ENCODE results near the gene NUCB1. TPM values are rescaled to one million over a fixed set of nuclear protein-coding genes. Genes with fewer than 3 reads are reported as not detected.

Gene NUCB1
- total and polyA plus RNA-seq, 9 of the 15 experiments (the other 6 are each of a cell fraction or from before 2014, with no cell fraction given) = 3.1 to 153 (median 71.7) TPM

DNA sequence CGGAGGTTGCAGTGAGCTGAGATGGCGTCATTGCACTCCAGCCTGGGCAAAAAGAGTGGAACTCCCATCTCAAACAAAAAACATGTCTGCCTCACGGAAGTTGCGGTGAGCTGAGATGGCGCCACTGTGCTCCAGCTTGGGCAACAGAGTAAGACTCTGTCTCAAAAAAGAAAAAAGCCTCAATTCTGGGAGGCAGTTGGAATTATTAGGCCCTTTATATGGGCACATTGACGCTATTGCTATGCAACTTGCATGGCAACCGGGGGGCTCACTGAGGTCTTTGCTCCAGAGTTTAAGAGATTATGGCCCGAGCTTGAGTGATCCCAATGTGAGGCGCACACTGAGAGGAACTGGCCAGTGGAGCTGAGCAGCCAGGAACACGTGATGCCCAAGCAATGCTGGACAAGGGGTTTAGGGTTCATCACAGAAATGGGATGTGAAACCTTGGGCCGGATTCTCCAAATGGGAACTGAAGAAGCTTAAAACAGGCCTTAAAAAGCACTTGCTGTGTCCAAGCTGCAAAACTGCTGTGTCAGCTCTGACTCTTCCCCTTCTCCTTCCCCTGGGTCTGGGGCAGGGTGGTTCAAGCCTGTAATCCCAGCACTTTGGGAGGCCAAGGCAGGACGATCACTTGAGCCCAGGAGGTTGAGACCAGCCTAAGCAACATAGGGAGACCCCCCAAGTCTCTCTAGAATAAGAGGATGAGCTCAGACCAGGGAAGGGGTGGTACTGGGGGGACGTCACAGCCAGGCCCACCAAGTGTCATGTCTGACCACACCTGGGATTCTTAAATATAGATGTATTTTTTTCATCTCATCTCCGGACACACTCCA, 67.5 kb downstream of the NUCB1 start (continued):
- TF ChIP-seq CREB1 (IDR thresholded peaks at IDR 0.05) (peak; percentile 40), CREB1 (CRISPR knock-in tag; IDR thresholded peaks at IDR 0.05) (no peak), MIER1 (IDR thresholded peaks at IDR 0.05; ENCODE audit: low read depth) (no peak), SIX5 (IDR thresholded peaks at IDR 0.05; ENCODE audit: borderline replicate concordance in 1 of 2, insufficient read depth in 1 of 2, low read depth in 1 of 2, low read length in 2 of 2) (no peak), ZFP36 (IDR thresholded peaks at IDR 0.05; ENCODE audit: low read depth, low read length, partially characterized antibody) (no peak), DPF2 (IDR thresholded peaks at IDR 0.05) (0 out of 2 replicates have a peak, but pooled peaks have one; percentile 65), ZNF3 (CRISPR knock-in tag; IDR thresholded peaks at IDR 0.05) (peak; percentile 44), YY1 (IDR thresholded peaks at IDR 0.05; ENCODE audit: borderline replicate concordance in 1 of 3, control insufficient read depth in 1 of 3, extremely low read depth in 1 of 3, insufficient read depth in 3 of 3, insufficient read length in 1 of 3, insufficient replicate concordance in 2 of 3, low read depth in 1 of 3, low read length in 2 of 3) (peak in 2 of 3 experiments; percentile 45 to 84), SPI1 (IDR thresholded peaks at IDR 0.05; ENCODE audit: borderline replicate concordance, low read depth, low read length) (peak; percentile 56; the same call in 1 of the 2 replicates), MCM3 (IDR thresholded peaks at IDR 0.05) (no peak), ZNF699 (CRISPR knock-in tag; IDR thresholded peaks at IDR 0.05; ENCODE audit: insufficient replicate concordance) (no peak), ZBTB1 (CRISPR knock-in tag; IDR thresholded peaks at IDR 0.05; ENCODE audit: borderline replicate concordance, low read depth) (no peak), HSF4 (CRISPR knock-in tag; IDR thresholded peaks at IDR 0.05; ENCODE audit: borderline replicate concordance) (no peak; the same call in 1 of the 2 replicates), CBFA2T2 (conservative IDR thresholded peaks at IDR 0.05) (no peak), MYC (IDR thresholded peaks at IDR 0.05; ENCODE audit: low read depth, low read length) (no peak; the same call in 1 of the 2 replicates), MYC (CRISPR knock-in tag; IDR thresholded peaks at IDR 0.05; ENCODE audit: borderline replicate concordance, low read depth) (peak; percentile 54), EZH2 (IDR thresholded peaks at IDR 0.05; ENCODE audit: borderline replicate concordance, low read depth, low read length) (no peak), KDM2B (CRISPR knock-in tag; IDR thresholded peaks at IDR 0.05) (no peak), XRCC5 (IDR thresholded peaks at IDR 0.05; ENCODE audit: low read depth, low read length) (no peak)
- TF ChIP-seq, protein P1, sequence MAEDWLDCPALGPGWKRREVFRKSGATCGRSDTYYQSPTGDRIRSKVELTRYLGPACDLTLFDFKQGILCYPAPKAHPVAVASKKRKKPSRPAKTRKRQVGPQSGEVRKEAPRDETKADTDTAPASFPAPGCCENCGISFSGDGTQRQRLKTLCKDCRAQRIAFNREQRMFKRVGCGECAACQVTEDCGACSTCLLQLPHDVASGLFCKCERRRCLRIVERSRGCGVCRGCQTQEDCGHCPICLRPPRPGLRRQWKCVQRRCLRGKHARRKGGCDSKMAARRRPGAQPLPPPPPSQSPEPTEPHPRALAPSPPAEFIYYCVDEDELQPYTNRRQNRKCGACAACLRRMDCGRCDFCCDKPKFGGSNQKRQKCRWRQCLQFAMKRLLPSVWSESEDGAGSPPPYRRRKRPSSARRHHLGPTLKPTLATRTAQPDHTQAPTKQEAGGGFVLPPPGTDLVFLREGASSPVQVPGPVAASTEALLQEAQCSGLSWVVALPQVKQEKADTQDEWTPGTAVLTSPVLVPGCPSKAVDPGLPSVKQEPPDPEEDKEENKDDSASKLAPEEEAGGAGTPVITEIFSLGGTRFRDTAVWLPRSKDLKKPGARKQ (CRISPR knock-in tag; IDR thresholded peaks at IDR 0.05) = no peak
- TF ChIP-seq, protein P2, sequence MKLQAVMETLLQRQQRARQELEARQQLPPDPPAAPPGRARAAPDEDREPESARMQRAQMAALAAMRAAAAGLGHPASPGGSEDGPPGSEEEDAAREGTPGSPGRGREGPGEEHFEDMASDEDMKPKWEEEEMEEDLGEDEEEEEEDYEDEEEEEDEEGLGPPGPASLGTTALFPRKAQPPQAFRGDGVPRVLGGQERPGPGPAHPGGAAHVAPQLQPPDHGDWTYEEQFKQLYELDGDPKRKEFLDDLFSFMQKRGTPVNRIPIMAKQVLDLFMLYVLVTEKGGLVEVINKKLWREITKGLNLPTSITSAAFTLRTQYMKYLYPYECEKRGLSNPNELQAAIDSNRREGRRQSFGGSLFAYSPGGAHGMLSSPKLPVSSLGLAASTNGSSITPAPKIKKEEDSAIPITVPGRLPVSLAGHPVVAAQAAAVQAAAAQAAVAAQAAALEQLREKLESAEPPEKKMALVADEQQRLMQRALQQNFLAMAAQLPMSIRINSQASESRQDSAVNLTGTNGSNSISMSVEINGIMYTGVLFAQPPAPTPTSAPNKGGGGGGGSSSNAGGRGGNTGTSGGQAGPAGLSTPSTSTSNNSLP (IDR thresholded peaks at IDR 0.05; ENCODE audit: borderline replicate concordance, low read depth, low read length) = no peak
- TF ChIP-seq, protein P3, sequence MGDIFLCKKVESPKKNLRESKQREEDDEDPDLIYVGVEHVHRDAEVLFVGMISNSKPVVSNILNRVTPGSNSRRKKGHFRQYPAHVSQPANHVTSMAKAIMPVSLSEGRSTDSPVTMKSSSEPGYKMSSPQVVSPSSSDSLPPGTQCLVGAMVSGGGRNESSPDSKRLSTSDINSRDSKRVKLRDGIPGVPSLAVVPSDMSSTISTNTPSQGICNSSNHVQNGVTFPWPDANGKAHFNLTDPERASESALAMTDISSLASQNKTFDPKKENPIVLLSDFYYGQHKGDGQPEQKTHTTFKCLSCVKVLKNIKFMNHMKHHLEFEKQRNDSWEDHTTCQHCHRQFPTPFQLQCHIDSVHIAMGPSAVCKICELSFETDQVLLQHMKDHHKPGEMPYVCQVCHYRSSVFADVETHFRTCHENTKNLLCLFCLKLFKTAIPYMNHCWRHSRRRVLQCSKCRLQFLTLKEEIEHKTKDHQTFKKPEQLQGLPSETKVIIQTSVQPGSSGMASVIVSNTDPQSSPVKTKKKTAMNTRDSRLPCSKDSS (IDR thresholded peaks at IDR 0.05; ENCODE audit: low read depth, partially characterized antibody) = no peak
